ENCODE data around the gene C16orf89. TPM values are rescaled to one million over a fixed set of nuclear protein-coding genes. Genes with fewer than 3 reads are reported as not detected.
"Not testable (repeated sequence)": the region's sequence is repeated elsewhere in the genome, so short reads cannot be mapped to it uniquely, and the experiment has no call there.

The C16orf89 gene, protein sequence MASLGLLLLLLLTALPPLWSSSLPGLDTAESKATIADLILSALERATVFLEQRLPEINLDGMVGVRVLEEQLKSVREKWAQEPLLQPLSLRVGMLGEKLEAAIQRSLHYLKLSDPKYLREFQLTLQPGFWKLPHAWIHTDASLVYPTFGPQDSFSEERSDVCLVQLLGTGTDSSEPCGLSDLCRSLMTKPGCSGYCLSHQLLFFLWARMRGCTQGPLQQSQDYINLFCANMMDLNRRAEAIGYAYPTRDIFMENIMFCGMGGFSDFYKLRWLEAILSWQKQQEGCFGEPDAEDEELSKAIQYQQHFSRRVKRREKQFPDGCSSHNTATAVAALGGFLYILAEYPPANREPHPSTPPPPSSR
- polyA plus RNA-seq (not detected in 3 replicates), polyA minus RNA-seq (not detected in 3 replicates)
- polyA plus RNA-seq (2011; ENCODE audit: low read depth) = not detected
- polyA plus RNA-seq (2011; cell fraction: cytosol; rRNA removed) = not detected in 2 replicates
- polyA plus RNA-seq (2011; cell fraction: nucleus; rRNA removed) = not detected in 2 replicates
- not detected in 2 replicates for polyA plus RNA-seq (2012; ENCODE audit: low replicate concordance)
- not detected for polyA minus RNA-seq (2011; cell fraction: cytosol; rRNA and poly(A)+ RNA removed)
- polyA minus RNA-seq (2011; cell fraction: nucleus; rRNA and poly(A)+ RNA removed) = not detected in 2 replicates

DNA sequence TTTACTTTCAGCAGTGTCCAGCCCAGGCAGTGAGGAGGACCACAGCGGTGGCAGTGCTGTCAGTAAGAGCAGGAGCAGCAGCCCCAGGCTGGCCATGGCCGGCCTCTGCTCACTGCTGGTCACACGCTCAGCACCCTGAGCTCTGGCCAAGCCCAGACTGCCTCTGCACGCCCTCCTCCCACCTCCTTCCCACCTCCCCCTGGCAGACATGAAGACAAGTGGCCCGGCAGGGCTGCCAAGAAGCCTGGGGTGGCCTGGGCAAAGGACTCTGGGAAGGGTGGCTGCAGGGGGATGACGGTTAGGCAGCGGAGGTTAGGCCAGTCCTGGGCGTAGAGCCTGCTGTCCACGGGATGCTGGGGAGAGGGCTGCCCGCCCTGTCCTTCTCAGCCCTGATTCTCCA is at the start of gene C16orf89:
Gene C16orf89 (minus strand): TSS at position 144 of the 400 bp plus-strand sequence. CDS start 48 bp downstream, at position 96.
- DNase-seq (ENCODE audit: low read depth, low spot score) (no peak), FAIRE-seq (no peak)
- Histone ChIP-seq H3K9me1 (ENCODE audit: control insufficient read depth, extremely low read depth, insufficient read depth, low read length) (no peaks in the 10 kb centered on the region), H3K9me3 (ENCODE audit: control insufficient read depth, low read depth, low read length) (no peaks in the 10 kb centered on the region), H2AFZ (ENCODE audit: control insufficient read depth, low read length) (no peak within 1 kb of the TSS), H3K9ac (ENCODE audit: control insufficient read depth, extremely low read depth, insufficient read depth, low read length) (no peak within 1 kb of the TSS), H3K4me1 (ENCODE audit: control insufficient read depth, extremely low read depth, insufficient read depth, low read length) (no peaks in the 10 kb centered on the region), H3K27ac (ENCODE audit: control insufficient read depth, insufficient read depth, low read length) (no peak within 1 kb of the TSS), H3K4me2 (ENCODE audit: control insufficient read depth, extremely low read depth, insufficient read depth, low read depth, low read length) (no peak within 1 kb of the TSS), H3K36me3 (ENCODE audit: control insufficient read depth in 2 of 2, extremely low read depth in 1 of 2, insufficient read depth in 2 of 2, low read length in 2 of 2) (no peaks in the 10 kb centered on the region), H3K4me3 (ENCODE audit: control insufficient read depth in 2 of 3, extremely low read depth in 1 of 3, insufficient read depth in 2 of 3, low read depth in 1 of 3, low read length in 3 of 3) (no peak within 1 kb of the TSS), H3K27me3 (ENCODE audit: control insufficient read depth, extremely low read depth, insufficient read depth, low read length) (peaks cover 5% of the 10 kb centered on the region), H4K20me1 (ENCODE audit: control insufficient read depth, extremely low read depth, insufficient read depth, low read length) (no peaks in the 10 kb centered on the region), H3K79me2 (ENCODE audit: control insufficient read depth, insufficient read depth, low read length) (no peaks in the 10 kb centered on the region)
- TF ChIP-seq EZH2 (IDR thresholded peaks at IDR 0.05; ENCODE audit: low read length) = no peak
- TF ChIP-seq, protein P1, sequence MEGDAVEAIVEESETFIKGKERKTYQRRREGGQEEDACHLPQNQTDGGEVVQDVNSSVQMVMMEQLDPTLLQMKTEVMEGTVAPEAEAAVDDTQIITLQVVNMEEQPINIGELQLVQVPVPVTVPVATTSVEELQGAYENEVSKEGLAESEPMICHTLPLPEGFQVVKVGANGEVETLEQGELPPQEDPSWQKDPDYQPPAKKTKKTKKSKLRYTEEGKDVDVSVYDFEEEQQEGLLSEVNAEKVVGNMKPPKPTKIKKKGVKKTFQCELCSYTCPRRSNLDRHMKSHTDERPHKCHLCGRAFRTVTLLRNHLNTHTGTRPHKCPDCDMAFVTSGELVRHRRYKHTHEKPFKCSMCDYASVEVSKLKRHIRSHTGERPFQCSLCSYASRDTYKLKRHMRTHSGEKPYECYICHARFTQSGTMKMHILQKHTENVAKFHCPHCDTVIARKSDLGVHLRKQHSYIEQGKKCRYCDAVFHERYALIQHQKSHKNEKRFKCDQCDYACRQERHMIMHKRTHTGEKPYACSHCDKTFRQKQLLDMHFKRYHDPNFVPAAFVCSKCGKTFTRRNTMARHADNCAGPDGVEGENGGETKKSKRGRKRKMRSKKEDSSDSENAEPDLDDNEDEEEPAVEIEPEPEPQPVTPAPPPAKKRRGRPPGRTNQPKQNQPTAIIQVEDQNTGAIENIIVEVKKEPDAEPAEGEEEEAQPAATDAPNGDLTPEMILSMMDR (optimal IDR thresholded peaks at IDR 0.05 in 1 of 3, IDR thresholded peaks at IDR 0.05 in 1 of 3, conservative IDR thresholded peaks at IDR 0.05 in 1 of 3; ENCODE audit: extremely low read depth in 1 of 3, insufficient read depth in 2 of 3, low read length in 3 of 3) = no peak
- dilution Hi-C loops (cut with MboI; ENCODE audit: extremely low pct_ligation_motif_present, low sequenced_read_pairs) = no loop called here

DNA sequence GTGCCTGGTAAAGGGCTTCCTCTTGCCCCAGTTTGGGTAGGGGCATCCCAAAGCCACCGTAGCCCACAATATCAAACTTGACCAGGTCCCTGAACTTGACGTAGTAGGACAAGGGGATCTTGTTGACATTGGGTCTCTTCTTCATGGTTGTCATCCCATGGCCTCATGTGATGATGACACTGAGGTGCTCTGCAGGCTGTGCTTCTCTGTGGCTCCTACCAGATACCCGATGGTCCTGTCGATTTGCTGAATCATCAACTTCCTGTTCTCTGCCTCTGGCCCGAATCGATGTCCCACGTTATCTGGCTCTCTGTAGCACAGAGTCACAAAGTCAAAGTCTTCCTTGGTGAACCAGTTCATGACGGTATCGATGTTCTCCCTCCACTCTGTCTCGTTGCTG is 45.2 kb upstream of the C16orf89 start:
- H3K4me2 ChIP-seq (ENCODE audit: control insufficient read depth, extremely low read depth, insufficient read depth, low read depth, low read length); H3K27ac ChIP-seq (ENCODE audit: control insufficient read depth, insufficient read depth, low read length); H4K20me1 ChIP-seq (ENCODE audit: control insufficient read depth, extremely low read depth, insufficient read depth, low read length); FAIRE-seq; H3K79me2 ChIP-seq (ENCODE audit: control insufficient read depth, insufficient read depth, low read length); H3K9ac ChIP-seq (ENCODE audit: control insufficient read depth, extremely low read depth, insufficient read depth, low read length); H3K4me1 ChIP-seq (ENCODE audit: control insufficient read depth, extremely low read depth, insufficient read depth, low read length); H3K36me3 ChIP-seq (ENCODE audit: control insufficient read depth in 2 of 2, extremely low read depth in 1 of 2, insufficient read depth in 2 of 2, low read length in 2 of 2); dilution Hi-C loops (cut with MboI; ENCODE audit: extremely low pct_ligation_motif_present, low sequenced_read_pairs); H3K9me1 ChIP-seq (ENCODE audit: control insufficient read depth, extremely low read depth, insufficient read depth, low read length); H2AFZ ChIP-seq (ENCODE audit: control insufficient read depth, low read length); DNase-seq (ENCODE audit: low read depth, low spot score); H3K9me3 ChIP-seq (ENCODE audit: control insufficient read depth, low read depth, low read length); H3K4me3 ChIP-seq (ENCODE audit: control insufficient read depth in 2 of 3, extremely low read depth in 1 of 3, insufficient read depth in 2 of 3, low read depth in 1 of 3, low read length in 3 of 3); H3K27me3 ChIP-seq (ENCODE audit: control insufficient read depth, extremely low read depth, insufficient read depth, low read length): not testable (repeated sequence)
